Renal cortex interstitium (tissue), 11 donors: ENCODE results near the gene FILIP1L. TPM values are rescaled to one million over a fixed set of nuclear protein-coding genes. Genes with fewer than 3 reads are reported as not detected.

Experiments used
- DNase-seq, 11 donors: peaks; one replicate each; pipeline ENCODE4 v3.0.0-alpha.2; 2013; ENCODE audit warnings: low read depth in 9 of 11, low spot score in 4 of 11; ENCODE audit errors: extremely low read depth in 1 of 11
- polyA plus RNA-seq, 3 donors: library from polyadenylated mRNA; unstranded; fragments of 120-200 nt; gene quantifications; one replicate each; pipeline ENCODE4 v1.2.1, GENCODE V29; 2013; ENCODE audit not compliant: insufficient read length in 3 of 3

The FILIP1L gene
- polyA plus RNA-seq, 3 donors = 19.5 to 22.1 (median 21.7) TPM

DNA sequence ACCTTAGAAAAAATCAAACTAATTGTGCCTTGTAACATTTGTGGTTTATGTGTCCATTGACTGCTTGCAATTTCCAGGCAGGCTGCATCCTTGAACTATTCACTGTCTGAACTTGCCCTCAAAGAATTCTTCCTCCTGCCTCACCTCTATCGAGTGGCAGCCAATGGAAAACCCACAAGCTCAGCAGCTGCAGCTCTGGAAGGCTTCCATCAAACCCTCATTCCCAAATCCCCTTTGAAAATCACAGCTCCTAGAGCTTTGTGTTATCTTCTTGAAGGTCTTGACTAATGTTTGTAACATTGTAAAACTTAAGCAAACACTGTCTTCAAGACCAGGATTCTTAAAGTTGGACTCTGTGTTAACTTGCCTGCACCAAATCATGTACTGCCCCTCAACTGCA lies 81.1 kb downstream of the FILIP1L start:
- no peak for DNase-seq

- no peak for DNase-seq
Measured at GRCh38 chr3:100032243-100032642, 82.1 kb downstream of the FILIP1L start.

- DNase-seq = no peak
Measured at GRCh38 chr3:100030914-100031425, 83.3 kb downstream of the FILIP1L start.

GRCh38 chr3:100030346-100030745 lies 84.0 kb downstream of the FILIP1L start:
- no peak for DNase-seq

GRCh38 chr3:100029689-100030088 lies 84.6 kb downstream of the FILIP1L start:
- DNase-seq = no peak

DNA sequence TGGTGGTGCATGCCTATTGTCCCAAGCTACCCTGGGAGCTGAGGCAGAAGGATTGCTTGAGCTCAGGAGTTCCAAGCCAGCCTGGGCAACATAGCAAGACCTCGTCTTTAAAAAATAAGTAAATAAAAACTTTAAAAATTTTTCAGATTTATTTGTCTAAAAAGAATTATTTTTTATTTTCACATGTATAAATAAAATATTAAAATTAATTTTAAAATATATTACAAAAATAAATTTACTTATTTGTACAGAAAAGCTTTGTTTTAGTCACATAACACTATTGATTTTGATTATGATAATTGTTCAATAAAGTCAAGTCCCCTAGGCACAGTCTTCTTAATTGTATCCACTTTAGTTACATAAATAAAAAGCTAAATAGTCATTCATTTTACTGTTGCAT lies 85.2 kb downstream of the FILIP1L start:
- no peak for DNase-seq

GRCh38 chr3:100027321-100027720 lies 87.0 kb downstream of the FILIP1L start:
- DNase-seq = no peak

DNA sequence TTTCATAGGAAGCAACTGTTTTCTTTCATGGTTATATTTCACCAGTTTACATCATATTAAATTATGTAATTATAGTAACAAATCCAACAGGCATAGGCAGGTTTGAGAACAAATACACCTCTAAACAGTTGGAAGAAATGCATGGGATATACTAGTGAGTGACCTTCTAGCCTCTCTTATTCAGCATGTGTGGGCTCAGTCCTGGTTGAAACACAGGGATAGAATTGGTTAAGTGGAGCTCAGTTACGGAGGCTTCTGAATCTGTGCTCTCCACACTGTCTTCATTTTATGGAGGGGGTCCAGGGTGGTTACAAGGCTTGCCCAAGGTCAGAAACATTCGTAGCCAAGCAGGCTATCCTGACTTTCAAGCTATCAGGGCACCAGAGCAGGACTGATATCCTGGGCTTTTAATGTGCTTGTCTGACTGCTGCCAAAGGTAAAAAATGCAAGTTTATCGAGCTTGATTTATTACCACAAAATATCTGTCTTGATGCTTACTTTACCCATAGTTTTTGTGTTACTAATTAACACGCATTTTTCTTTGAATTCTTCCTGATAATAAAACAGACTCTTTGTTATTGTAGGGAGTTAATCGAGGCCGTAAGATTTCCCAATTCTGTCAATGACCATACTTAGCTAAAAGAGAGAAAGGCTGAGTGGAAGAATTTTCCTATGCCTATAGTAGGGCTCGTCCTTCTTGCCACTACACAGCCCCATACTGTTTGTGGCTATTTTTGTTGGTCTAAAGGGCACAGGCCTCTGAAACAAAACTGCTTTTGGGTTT lies 89.6 kb downstream of the FILIP1L start:
- DNase-seq = no peak

DNA sequence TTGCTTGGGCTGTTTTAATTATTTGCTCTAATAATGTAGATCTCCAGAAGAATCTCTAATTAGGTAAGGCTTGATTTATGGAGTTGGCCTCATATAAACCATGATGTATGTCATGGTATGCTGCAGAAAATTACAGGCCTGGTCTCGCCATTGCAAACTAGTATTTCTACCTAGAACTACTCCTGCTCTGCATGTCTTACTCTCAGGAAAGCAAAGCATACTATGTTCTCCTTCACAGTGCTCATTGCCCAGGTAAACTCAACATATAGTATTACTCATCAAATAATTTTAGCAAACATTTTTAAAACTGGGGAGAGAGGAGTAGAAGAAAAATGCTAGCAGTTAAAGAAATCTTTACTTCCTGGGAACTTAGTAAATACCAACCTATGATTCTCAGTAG lies 90.7 kb downstream of the FILIP1L start:
- DNase-seq = no peak

GRCh38 chr3:100023150-100023549 lies 91.2 kb downstream of the FILIP1L start:
- DNase-seq = no peak

- DNase-seq = no peak
Measured at GRCh38 chr3:100022506-100022905, 91.8 kb downstream of the FILIP1L start.

DNA sequence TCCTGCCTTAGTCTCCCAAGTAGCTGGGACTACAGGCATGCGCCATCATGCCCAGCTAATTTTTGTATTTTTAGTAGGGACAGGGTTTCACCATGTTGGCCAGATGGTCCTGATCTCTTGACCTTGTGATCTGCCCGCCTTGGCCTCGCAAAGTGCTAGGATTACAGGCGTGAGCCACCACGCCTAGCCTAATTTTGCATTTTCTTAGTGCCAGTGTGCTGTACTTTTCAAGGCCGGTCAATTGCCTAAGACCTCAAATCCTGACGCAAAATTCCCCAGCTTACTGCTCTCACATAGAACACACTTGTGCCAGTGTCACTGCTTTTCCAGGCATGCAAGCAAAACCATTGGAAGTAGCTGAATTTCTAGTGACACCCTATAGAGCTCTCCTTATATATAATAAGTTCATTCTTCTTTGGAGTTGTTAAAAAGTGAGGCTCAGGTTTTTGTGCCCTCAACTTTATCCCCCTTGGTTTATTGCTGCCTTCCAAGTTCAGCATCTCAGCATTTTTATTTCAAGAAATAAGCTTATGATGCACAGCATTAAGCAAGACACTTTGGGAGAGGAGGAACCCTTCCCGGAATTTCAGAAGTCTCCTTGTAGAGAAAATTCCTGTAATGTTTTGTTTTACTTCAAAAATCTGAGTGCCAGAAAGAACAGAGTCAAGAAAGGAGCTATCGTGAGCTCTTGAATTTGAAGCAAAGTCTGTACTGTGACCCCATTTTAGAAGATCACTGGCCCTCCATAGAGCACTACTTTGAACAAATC lies 93.2 kb downstream of the FILIP1L start:
- DNase-seq = no peak

- DNase-seq = no peak
Measured at GRCh38 chr3:100019719-100020118, 94.6 kb downstream of the FILIP1L start.

DNA sequence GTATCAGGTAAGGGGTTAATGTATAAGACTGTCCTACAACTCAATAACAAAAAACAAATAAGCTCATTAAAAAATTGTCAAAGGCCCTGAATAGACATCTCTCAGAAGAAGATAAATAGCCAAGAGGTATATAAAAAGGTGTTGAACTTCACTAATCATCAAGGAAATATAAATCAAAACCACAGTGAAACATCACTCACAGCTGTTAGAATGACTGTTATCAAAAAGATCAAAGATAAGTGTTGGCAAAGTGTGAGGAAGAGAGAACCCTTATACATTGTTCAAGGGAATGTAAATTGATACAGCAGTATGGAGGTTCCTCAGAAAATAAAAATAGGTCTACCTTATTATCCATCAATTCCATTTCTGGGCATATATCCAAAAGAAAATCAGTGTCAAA lies 95.5 kb downstream of the FILIP1L start:
- no peak for DNase-seq

DNA sequence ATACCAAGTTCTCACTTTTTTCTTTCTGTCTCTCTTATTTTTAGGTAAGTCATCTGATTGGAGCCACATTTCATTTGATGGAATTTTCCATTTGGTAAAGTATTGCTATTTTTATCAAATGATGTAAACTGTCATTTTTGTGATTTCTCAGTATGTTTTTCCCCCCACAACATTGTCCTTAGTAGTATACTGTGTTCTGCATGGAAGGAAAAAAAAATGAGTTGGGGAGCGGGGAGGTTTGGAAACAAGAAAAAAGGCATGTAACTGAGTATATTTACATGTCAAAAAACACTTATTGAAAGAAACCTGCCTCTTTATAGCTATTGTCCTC lies 104.2 kb downstream of the FILIP1L start:
- DNase-seq = no peak

GRCh38 chr3:100009276-100010086 lies 104.8 kb downstream of the FILIP1L start:
- no peak for DNase-seq

GRCh38 chr3:100008081-100008698 lies 106.1 kb downstream of the FILIP1L start:
- no peak for DNase-seq

DNA sequence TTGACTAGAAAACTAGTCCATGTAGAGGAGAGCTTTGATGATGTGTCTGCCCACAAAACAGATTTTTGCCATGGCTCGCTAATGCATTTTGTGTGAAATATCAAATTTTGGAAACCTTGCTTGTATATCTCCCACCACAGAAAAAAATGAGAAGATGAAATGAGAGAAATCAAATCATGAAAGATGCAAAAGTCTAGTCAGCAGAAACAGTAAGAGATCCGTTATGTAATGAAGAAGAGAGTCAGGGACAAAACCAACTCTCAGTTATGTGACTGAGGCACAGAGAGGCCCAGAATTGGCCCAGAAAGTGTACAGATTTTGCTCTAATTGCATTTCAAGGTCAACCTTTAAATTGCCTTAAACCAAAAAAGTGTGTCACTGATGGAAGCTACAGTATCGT lies 107.0 kb downstream of the FILIP1L start:
- DNase-seq = no peak

DNA sequence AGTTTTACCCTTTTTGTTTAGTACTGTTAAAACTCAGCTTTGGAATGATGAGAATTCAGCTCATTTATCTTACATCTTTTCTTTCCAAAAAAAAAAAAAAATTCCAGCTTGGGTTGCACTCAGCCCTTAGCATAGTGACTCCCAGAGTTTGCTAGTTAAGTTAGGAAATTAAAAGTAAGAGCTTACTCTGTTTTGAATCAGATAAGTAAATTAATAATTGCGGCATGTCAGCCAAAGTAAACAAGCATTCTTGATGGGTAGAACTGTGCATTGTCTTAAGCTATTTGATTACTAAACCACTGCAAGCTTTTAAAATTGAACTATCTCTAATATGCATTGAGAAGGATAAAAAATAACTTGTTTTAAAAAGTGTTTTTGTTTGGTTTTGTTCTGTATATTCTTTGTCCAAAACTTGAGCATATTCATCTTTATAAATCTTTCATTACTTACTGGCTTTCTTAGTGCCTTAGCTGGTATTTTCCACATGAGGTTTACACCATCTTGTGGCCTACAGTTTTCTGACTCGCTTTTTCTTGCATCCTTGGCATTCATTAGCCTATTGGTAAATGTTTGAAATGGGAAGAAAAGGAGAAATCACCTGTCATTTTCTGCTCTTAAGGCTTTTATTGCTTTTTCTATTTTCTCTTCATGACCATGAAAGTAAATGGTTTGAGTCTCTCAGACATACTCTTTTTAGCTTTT lies 107.6 kb downstream of the FILIP1L start:
- no peak for DNase-seq
